ENCODE data around the gene SERINC2.

GRCh38 chr1:31470794-31471315 lies 57.8 kb downstream of the SERINC2 start:
- no peak for TF ChIP-seq ZFX (IDR thresholded peaks at IDR 0.05)
- TF ChIP-seq, protein P1, sequence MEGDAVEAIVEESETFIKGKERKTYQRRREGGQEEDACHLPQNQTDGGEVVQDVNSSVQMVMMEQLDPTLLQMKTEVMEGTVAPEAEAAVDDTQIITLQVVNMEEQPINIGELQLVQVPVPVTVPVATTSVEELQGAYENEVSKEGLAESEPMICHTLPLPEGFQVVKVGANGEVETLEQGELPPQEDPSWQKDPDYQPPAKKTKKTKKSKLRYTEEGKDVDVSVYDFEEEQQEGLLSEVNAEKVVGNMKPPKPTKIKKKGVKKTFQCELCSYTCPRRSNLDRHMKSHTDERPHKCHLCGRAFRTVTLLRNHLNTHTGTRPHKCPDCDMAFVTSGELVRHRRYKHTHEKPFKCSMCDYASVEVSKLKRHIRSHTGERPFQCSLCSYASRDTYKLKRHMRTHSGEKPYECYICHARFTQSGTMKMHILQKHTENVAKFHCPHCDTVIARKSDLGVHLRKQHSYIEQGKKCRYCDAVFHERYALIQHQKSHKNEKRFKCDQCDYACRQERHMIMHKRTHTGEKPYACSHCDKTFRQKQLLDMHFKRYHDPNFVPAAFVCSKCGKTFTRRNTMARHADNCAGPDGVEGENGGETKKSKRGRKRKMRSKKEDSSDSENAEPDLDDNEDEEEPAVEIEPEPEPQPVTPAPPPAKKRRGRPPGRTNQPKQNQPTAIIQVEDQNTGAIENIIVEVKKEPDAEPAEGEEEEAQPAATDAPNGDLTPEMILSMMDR (conservative IDR thresholded peaks at IDR 0.05), result no peak
